HepG2 (cell line): Measurements from ENCODE around the gene SPTBN4. TPM values are rescaled to one million over a fixed set of nuclear protein-coding genes. Genes with fewer than 3 reads are reported as not detected.

Experiments used
- ATAC-seq: fragments of 200-7000 bp; cut with Tn5 transposase; 3 replicates; pipeline ENCODE4 v1.9.1; 2020; ENCODE audit warnings: mild to moderate bottlenecking, moderate library complexity
- BruUV-seq: library from RNA; stranded (reverse); fragments of 400-500 nt; replicated peaks from 2 replicates; lab custom pipeline; 2021; lab: Mats Ljungman, UMichigan
- CTCF ChIA-PET: fragments of 300-600 bp; formaldehyde crosslinking; extraction: SDS; loops from one replicate; lab custom pipeline; 2021; ENCODE audit warnings: low total read pairs, inconsistent platforms, low intra/inter-chr PET ratio; lab: Yijun Ruan, JAX
- POLR2A ChIA-PET: fragments of 350-600 bp; sonication (Branson Sonifier 250); formaldehyde crosslinking; loops from one replicate; lab custom pipeline; 2020; ENCODE audit warnings: antibody characterized with exemption, inconsistent platforms; lab: Yijun Ruan, JAX
- DNase-seq: peaks from one replicate; pipeline ENCODE4 v3.0.0-alpha.2; 2015; ENCODE audit warnings: low spot score
- FAIRE-seq: peaks from 3 replicates; lab custom pipeline; 2011; peaks lifted over from hg19 to GRCh38; lab: Jason Lieb, UNC
- H2AFZ ChIP-seq: one replicate; pipeline ENCODE4 v1.6.1; 2011; ENCODE audit warnings: low read length, inconsistent platforms
- H3K27ac ChIP-seq: fragments of 300-600 bp; 3 replicates; pipeline ENCODE4 v1.8.0; 2011; ENCODE audit warnings: mixed run types, mild to moderate bottlenecking, mixed read lengths, low read length, inconsistent platforms; ENCODE audit not compliant: insufficient read depth; ENCODE audit errors: extremely low read length
- H3K27me3 ChIP-seq, 2 experiments: fragments of 200-600 bp in 1 of 2; 2 replicates in 1 of 2; 3 replicates in 1 of 2; pipeline versions ENCODE4 v1.6.0 to v1.8.0; 2011; ENCODE audit warnings: low read length in 2 of 2, mild to moderate bottlenecking in 2 of 2, moderate library complexity in 2 of 2, inconsistent platforms in 1 of 2; ENCODE audit not compliant: insufficient read depth in 2 of 2, control insufficient read depth in 1 of 2
- H3K36me3 ChIP-seq, 2 experiments: fragments of 200-600 bp in 1 of 2; replicated peaks in 1 of 2; 2 replicates in 1 of 2; 3 replicates in 1 of 2; pipeline versions ENCODE4 v1.5.1 to v1.8.0; 2011; ENCODE audit warnings: low read length in 2 of 2, inconsistent platforms in 1 of 2; ENCODE audit not compliant: insufficient read depth in 2 of 2, control insufficient read depth in 1 of 2
- H3K4me1 ChIP-seq: 2 replicates; pipeline ENCODE4 v1.5.1; 2012; ENCODE audit warnings: low read length, inconsistent platforms; ENCODE audit not compliant: insufficient read depth
- H3K4me2 ChIP-seq: 2 replicates; pipeline ENCODE4 v1.6.0; 2011; ENCODE audit warnings: low read depth, low read length, inconsistent platforms
- H3K4me3 ChIP-seq, 3 experiments: fragments of 200-600 bp in 1 of 3; sonication (generic), shearing (Covaris generic) in 1 of 3; replicated peaks in 1 of 3; 2 replicates each; pipeline ENCODE4 v1.5.1; 2011 to 2016; ENCODE audit warnings: low read length in 3 of 3, inconsistent platforms in 2 of 3, low read depth in 2 of 3, mild to moderate bottlenecking in 2 of 3, control low read depth in 1 of 3, mixed read lengths in 1 of 3; ENCODE audit not compliant: insufficient read depth in 1 of 3
- H3K79me2 ChIP-seq: one replicate; pipeline ENCODE4 v1.6.1; 2011; ENCODE audit warnings: low read length, inconsistent platforms; ENCODE audit not compliant: insufficient read depth
- H3K9ac ChIP-seq: 2 replicates; pipeline ENCODE4 v1.6.0; 2011; ENCODE audit warnings: mild to moderate bottlenecking, low read depth, low read length, inconsistent platforms; ENCODE audit not compliant: insufficient read depth
- H3K9me3 ChIP-seq: 2 replicates; pipeline ENCODE4 v1.5.1; 2012; ENCODE audit warnings: mild to moderate bottlenecking, low read length
- H4K20me1 ChIP-seq: 2 replicates; pipeline ENCODE4 v1.6.0; 2011; ENCODE audit warnings: inconsistent platforms, mild to moderate bottlenecking, low read length, moderate library complexity; ENCODE audit not compliant: insufficient read depth
- DPF2 ChIP-seq: sonication (generic); formaldehyde crosslinking; IDR thresholded peaks from 2 replicates; pipeline ENCODE4 v1.4.0; 2020; ENCODE audit warnings: mild to moderate bottlenecking, low read depth, missing genetic modification reagents, borderline replicate concordance
- FOXJ3 ChIP-seq: sonication (generic); formaldehyde crosslinking; IDR thresholded peaks from 2 replicates; pipeline ENCODE4 v1.4.0; 2020; ENCODE audit warnings: missing genetic modification reagents, mild to moderate bottlenecking, borderline replicate concordance
- HNRNPUL1 ChIP-seq: fragments of 200-400 bp; formaldehyde crosslinking; IDR thresholded peaks from 2 replicates; pipeline ENCODE4 v1.6.1; 2017; ENCODE audit warnings: low read depth, mild to moderate bottlenecking, low read length, moderate library complexity
- JUNB ChIP-seq: sonication (generic); formaldehyde crosslinking; IDR thresholded peaks from 2 replicates; pipeline ENCODE4 v1.8.0; 2022; ENCODE audit warnings: missing genetic modification reagents, mild to moderate bottlenecking, borderline replicate concordance
- LBX2 ChIP-seq: sonication (generic); formaldehyde crosslinking; IDR thresholded peaks from 2 replicates; pipeline ENCODE4 v1.5.0; 2020; ENCODE audit warnings: missing genetic modification reagents, mild to moderate bottlenecking, borderline replicate concordance
- SALL1 ChIP-seq: sonication (generic); formaldehyde crosslinking; IDR thresholded peaks from 2 replicates; pipeline ENCODE4 v1.8.0; 2022; ENCODE audit warnings: mild to moderate bottlenecking, missing genetic modification reagents
- SAP130 ChIP-seq: IDR thresholded peaks from 2 replicates; pipeline ENCODE4 v1.6.1; 2016; ENCODE audit warnings: low read depth
- TBL1XR1 ChIP-seq: fragments of 150-350 bp; IDR thresholded peaks from 2 replicates; pipeline ENCODE4 v1.6.1; 2014; ENCODE audit warnings: borderline replicate concordance, low read length; ENCODE audit not compliant: partially characterized antibody
- TFAP4 ChIP-seq: sonication (generic); IDR thresholded peaks from 2 replicates; pipeline ENCODE4 v1.6.1; 2016; ENCODE audit warnings: low read depth, borderline replicate concordance
- THYN1 ChIP-seq: sonication (generic); formaldehyde crosslinking; IDR thresholded peaks from 2 replicates; pipeline ENCODE4 v1.8.1; 2023; ENCODE audit warnings: low read depth, mild to moderate bottlenecking, moderate library complexity, missing genetic modification reagents, borderline replicate concordance
- ZBTB20 ChIP-seq: sonication (generic); formaldehyde crosslinking; IDR thresholded peaks from 2 replicates; pipeline ENCODE4 v1.8.1; 2023; ENCODE audit warnings: missing genetic modification reagents, low read depth, mild to moderate bottlenecking, borderline replicate concordance
- ZNF256 ChIP-seq: sonication (generic); formaldehyde crosslinking; conservative IDR thresholded peaks from 2 replicates; pipeline ENCODE4 v1.4.0; 2020; ENCODE audit warnings: missing genetic modification reagents
- ZNF331 ChIP-seq: sonication (generic); formaldehyde crosslinking; IDR thresholded peaks from 2 replicates; pipeline ENCODE4 v1.4.0; 2020; ENCODE audit warnings: missing genetic modification reagents
- ZNF33B ChIP-seq: sonication (generic); formaldehyde crosslinking; IDR thresholded peaks from 2 replicates; pipeline ENCODE4 v1.5.1; 2020; ENCODE audit warnings: mild to moderate bottlenecking, missing genetic modification reagents
- ZNF383 ChIP-seq: sonication (generic); formaldehyde crosslinking; IDR thresholded peaks from 2 replicates; pipeline ENCODE4 v1.4.0; 2020; ENCODE audit warnings: missing genetic modification reagents, mild to moderate bottlenecking, borderline replicate concordance
- ZNF431 ChIP-seq: sonication (generic); formaldehyde crosslinking; IDR thresholded peaks from 2 replicates; pipeline ENCODE4 v1.9.0; 2022; ENCODE audit warnings: missing genetic modification reagents, low read depth, mild to moderate bottlenecking, borderline replicate concordance
- ZXDC ChIP-seq: sonication (generic); formaldehyde crosslinking; IDR thresholded peaks from 2 replicates; pipeline ENCODE4 v1.5.0; 2020; ENCODE audit warnings: mild to moderate bottlenecking, missing genetic modification reagents
- WGBS: methylation state at CpG from one replicate; pipeline ENCODE4 v1.1.6; 2017; ENCODE audit warnings: low lambda C conversion rate; 5-methylcytosine and 5-hydroxymethylcytosine counted together
- in situ Hi-C: cut with HindIII; loops from 2 replicates; pipeline ENCODE4 v1.10.0; 2017; ENCODE audit warnings: low pct_unique_long_range_greater_than_20kb; ENCODE audit not compliant: extremely low pct_ligation_motif_present
- intact Hi-C: fragments of 100-400 bp; cut with micrococcal nuclease; formaldehyde crosslinking; loops from one replicate; pipeline ENCODE4 v1.10.0; 2022; ENCODE audit not compliant: unreplicated experiment
- polyA plus RNA-seq, 8 experiments: library from polyadenylated mRNA; depleted of rRNA in 3 of 8; stranded (reverse) in 7 of 8; unstranded in 1 of 8; fragments of >200 nt; fragmentation: Illumina TruSeq in 4 of 8; extraction: Trizol in 4 of 8; gene quantifications; 2 replicates each; pipeline versions ENCODE4 v1.2.1 to v1.2.3, GENCODE V29; 2011 to 2016; ENCODE audit warnings: low read depth in 4 of 8, missing spikeins in 1 of 8, mixed read lengths in 1 of 8; ENCODE audit not compliant: insufficient read depth in 1 of 8
- total RNA-seq, 5 experiments: library from RNA; depleted of rRNA; stranded (reverse); fragments of >200 nt; fragmentation: Illumina TruSeq; extraction: Trizol; gene quantifications; 2 replicates each; pipeline ENCODE4 v1.2.3, GENCODE V29; 2016; ENCODE audit warnings: low read depth in 1 of 5
- TF ChIP-seq, protein P1 (sequence below): sonication (generic); formaldehyde crosslinking; IDR thresholded peaks from 2 replicates; pipeline ENCODE4 v1.4.0; 2020; ENCODE audit warnings: missing genetic modification reagents

SPTBN4 gene
- total and polyA plus RNA-seq, 2 of the 13 experiments (the other 11 are each of a cell fraction or from before 2014, with no cell fraction given) = 0.11 TPM

DNA sequence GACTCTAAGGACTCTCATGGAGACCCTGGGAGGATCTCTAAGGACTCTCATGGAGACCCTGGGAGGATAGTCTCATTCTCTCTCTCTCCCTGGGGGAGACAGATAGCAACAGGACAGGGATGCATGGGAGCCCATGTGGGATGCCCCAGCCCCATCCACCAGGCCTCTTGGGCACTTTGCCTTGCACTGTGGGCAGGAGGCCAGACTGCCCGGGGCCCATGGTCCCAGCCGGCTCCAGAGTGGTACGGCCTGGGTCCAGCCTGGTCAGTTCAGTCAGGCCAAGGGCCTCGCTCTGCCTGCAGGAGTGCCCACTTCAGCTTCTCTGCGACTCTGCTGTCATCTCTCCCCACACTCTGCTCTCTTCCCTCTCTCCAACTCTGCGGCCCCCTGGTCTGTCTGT, 61.3 kb downstream of the SPTBN4 start:
- Histone ChIP-seq H3K27me3 (no peaks in the 10 kb centered on the region; a peak in 1 of 5 replicates), H3K27ac (no peak overlapping the region), H2AFZ (no peak overlapping the region), H3K36me3 (no peaks in the 10 kb centered on the region), H3K9ac (no peak overlapping the region), H3K4me1 (peaks cover 36% of the 10 kb centered on the region), H3K4me3 (no peak overlapping the region), H3K4me2 (no peak overlapping the region), H3K79me2 (no peaks in the 10 kb centered on the region), H4K20me1 (no peaks in the 10 kb centered on the region), H3K9me3 (no peaks in the 10 kb centered on the region)
- in situ Hi-C loops = no loop called here
- CTCF ChIA-PET = interaction anchor here (2.6 kb wide), 1 partner anchor 107 kb away, joined by 9 read pairs; no protein-coding TSS in a partner anchor
- BruUV-seq = no TSS peak
- ATAC-seq = no peak
- no peak for DNase-seq
- FAIRE-seq = no peak
- intact Hi-C loops = loop anchor here (5.0 to 10.0 kb wide), 3 partner anchors 63 to 223 kb away; partner anchors contain the start of genes BLVRB and SPTBN4
- 51% methylated on average over 3 of the region's 6 CpGs for WGBS
- POLR2A ChIA-PET = no interaction called here
- TF ChIP-seq ZXDC (CRISPR knock-in tag) (no peak), LBX2 (CRISPR knock-in tag) (no peak), JUNB (CRISPR knock-in tag) (no peak), TFAP4 (no peak), ZBTB20 (CRISPR knock-in tag) (no peak), ZNF33B (no peak), HNRNPUL1 (no peak), ZNF331 (no peak), ZNF383 (CRISPR knock-in tag) (no peak), ZNF431 (CRISPR knock-in tag) (no peak), FOXJ3 (CRISPR knock-in tag) (no peak), TBL1XR1 (no peak), SALL1 (CRISPR knock-in tag) (no peak), ZNF256 (CRISPR knock-in tag) (no peak), THYN1 (CRISPR knock-in tag) (no peak), SAP130 (no peak), DPF2 (CRISPR knock-in tag) (no peak)
- TF ChIP-seq, protein P1, sequence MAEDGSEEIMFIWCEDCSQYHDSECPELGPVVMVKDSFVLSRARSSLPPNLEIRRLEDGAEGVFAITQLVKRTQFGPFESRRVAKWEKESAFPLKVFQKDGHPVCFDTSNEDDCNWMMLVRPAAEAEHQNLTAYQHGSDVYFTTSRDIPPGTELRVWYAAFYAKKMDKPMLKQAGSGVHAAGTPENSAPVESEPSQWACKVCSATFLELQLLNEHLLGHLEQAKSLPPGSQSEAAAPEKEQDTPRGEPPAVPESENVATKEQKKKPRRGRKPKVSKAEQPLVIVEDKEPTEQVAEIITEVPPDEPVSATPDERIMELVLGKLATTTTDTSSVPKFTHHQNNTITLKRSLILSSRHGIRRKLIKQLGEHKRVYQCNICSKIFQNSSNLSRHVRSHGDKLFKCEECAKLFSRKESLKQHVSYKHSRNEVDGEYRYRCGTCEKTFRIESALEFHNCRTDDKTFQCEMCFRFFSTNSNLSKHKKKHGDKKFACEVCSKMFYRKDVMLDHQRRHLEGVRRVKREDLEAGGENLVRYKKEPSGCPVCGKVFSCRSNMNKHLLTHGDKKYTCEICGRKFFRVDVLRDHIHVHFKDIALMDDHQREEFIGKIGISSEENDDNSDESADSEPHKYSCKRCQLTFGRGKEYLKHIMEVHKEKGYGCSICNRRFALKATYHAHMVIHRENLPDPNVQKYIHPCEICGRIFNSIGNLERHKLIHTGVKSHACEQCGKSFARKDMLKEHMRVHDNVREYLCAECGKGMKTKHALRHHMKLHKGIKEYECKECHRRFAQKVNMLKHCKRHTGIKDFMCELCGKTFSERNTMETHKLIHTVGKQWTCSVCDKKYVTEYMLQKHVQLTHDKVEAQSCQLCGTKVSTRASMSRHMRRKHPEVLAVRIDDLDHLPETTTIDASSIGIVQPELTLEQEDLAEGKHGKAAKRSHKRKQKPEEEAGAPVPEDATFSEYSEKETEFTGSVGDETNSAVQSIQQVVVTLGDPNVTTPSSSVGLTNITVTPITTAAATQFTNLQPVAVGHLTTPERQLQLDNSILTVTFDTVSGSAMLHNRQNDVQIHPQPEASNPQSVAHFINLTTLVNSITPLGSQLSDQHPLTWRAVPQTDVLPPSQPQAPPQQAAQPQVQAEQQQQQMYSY = no peak
